HepG2 (cell line): ENCODE results near the gene GAREM1. TPM values are rescaled to one million over a fixed set of nuclear protein-coding genes. Genes with fewer than 3 reads are reported as not detected.

ENCODE experiments used
- ATAC-seq: fragments of 200-7000 bp; cut with Tn5 transposase; 3 replicates; pipeline ENCODE4 v1.9.1; 2020; ENCODE audit warnings: mild to moderate bottlenecking, moderate library complexity
- BruUV-seq: library from RNA; stranded (reverse); fragments of 400-500 nt; replicated peaks from 2 replicates; lab custom pipeline; 2021; lab: Mats Ljungman, UMichigan
- CTCF ChIA-PET: fragments of 300-600 bp; formaldehyde crosslinking; extraction: SDS; loops from one replicate; lab custom pipeline; 2021; ENCODE audit warnings: low total read pairs, inconsistent platforms, low intra/inter-chr PET ratio; lab: Yijun Ruan, JAX
- POLR2A ChIA-PET: fragments of 350-600 bp; sonication (Branson Sonifier 250); formaldehyde crosslinking; loops from one replicate; lab custom pipeline; 2020; ENCODE audit warnings: antibody characterized with exemption, inconsistent platforms; lab: Yijun Ruan, JAX
- DNase-seq: peaks from one replicate; pipeline ENCODE4 v3.0.0-alpha.2; 2015; ENCODE audit warnings: low spot score
- FAIRE-seq: peaks from 3 replicates; lab custom pipeline; 2011; peaks lifted over from hg19 to GRCh38; lab: Jason Lieb, UNC
- H2AFZ ChIP-seq: one replicate; pipeline ENCODE4 v1.6.1; 2011; ENCODE audit warnings: low read length, inconsistent platforms
- H3K27ac ChIP-seq: fragments of 300-600 bp; 3 replicates; pipeline ENCODE4 v1.8.0; 2011; ENCODE audit warnings: mixed run types, mild to moderate bottlenecking, mixed read lengths, low read length, inconsistent platforms; ENCODE audit not compliant: insufficient read depth; ENCODE audit errors: extremely low read length
- H3K27me3 ChIP-seq, 2 experiments: fragments of 200-600 bp in 1 of 2; 2 replicates in 1 of 2; 3 replicates in 1 of 2; pipeline versions ENCODE4 v1.6.0 to v1.8.0; 2011; ENCODE audit warnings: low read length in 2 of 2, mild to moderate bottlenecking in 2 of 2, moderate library complexity in 2 of 2, inconsistent platforms in 1 of 2; ENCODE audit not compliant: insufficient read depth in 2 of 2, control insufficient read depth in 1 of 2
- H3K36me3 ChIP-seq, 2 experiments: fragments of 200-600 bp in 1 of 2; replicated peaks in 1 of 2; 2 replicates in 1 of 2; 3 replicates in 1 of 2; pipeline versions ENCODE4 v1.5.1 to v1.8.0; 2011; ENCODE audit warnings: low read length in 2 of 2, inconsistent platforms in 1 of 2; ENCODE audit not compliant: insufficient read depth in 2 of 2, control insufficient read depth in 1 of 2
- H3K4me1 ChIP-seq: 2 replicates; pipeline ENCODE4 v1.5.1; 2012; ENCODE audit warnings: low read length, inconsistent platforms; ENCODE audit not compliant: insufficient read depth
- H3K4me2 ChIP-seq: 2 replicates; pipeline ENCODE4 v1.6.0; 2011; ENCODE audit warnings: low read depth, low read length, inconsistent platforms
- H3K4me3 ChIP-seq, 3 experiments: fragments of 200-600 bp in 1 of 3; sonication (generic), shearing (Covaris generic) in 1 of 3; replicated peaks in 1 of 3; 2 replicates each; pipeline ENCODE4 v1.5.1; 2011 to 2016; ENCODE audit warnings: low read length in 3 of 3, inconsistent platforms in 2 of 3, low read depth in 2 of 3, mild to moderate bottlenecking in 2 of 3, control low read depth in 1 of 3, mixed read lengths in 1 of 3; ENCODE audit not compliant: insufficient read depth in 1 of 3
- H3K79me2 ChIP-seq: one replicate; pipeline ENCODE4 v1.6.1; 2011; ENCODE audit warnings: low read length, inconsistent platforms; ENCODE audit not compliant: insufficient read depth
- H3K9ac ChIP-seq: 2 replicates; pipeline ENCODE4 v1.6.0; 2011; ENCODE audit warnings: mild to moderate bottlenecking, low read depth, low read length, inconsistent platforms; ENCODE audit not compliant: insufficient read depth
- H3K9me3 ChIP-seq: 2 replicates; pipeline ENCODE4 v1.5.1; 2012; ENCODE audit warnings: mild to moderate bottlenecking, low read length
- H4K20me1 ChIP-seq: 2 replicates; pipeline ENCODE4 v1.6.0; 2011; ENCODE audit warnings: inconsistent platforms, mild to moderate bottlenecking, low read length, moderate library complexity; ENCODE audit not compliant: insufficient read depth
- HNF4G ChIP-seq, 2 experiments: sonication (generic) in 1 of 2; formaldehyde crosslinking in 1 of 2; IDR thresholded peaks; 2 replicates each; pipeline versions ENCODE4 v1.4.0 to v1.6.1; 2011 to 2020; ENCODE audit warnings: borderline replicate concordance in 2 of 2, low read depth in 2 of 2, mild to moderate bottlenecking in 2 of 2, low read length in 1 of 2, missing genetic modification reagents in 1 of 2, moderate library complexity in 1 of 2
- MAF1 ChIP-seq: sonication (generic); formaldehyde crosslinking; IDR thresholded peaks from 2 replicates; pipeline ENCODE4 v1.5.0; 2020; ENCODE audit warnings: missing genetic modification reagents, borderline replicate concordance
- MED1 ChIP-seq: sonication (generic); formaldehyde crosslinking; IDR thresholded peaks from 2 replicates; pipeline ENCODE4 v1.4.0; 2020; ENCODE audit warnings: missing genetic modification reagents
- MXI1 ChIP-seq: IDR thresholded peaks from 3 replicates; pipeline ENCODE4 v1.6.1; 2012; ENCODE audit warnings: low read depth, low read length, inconsistent platforms, borderline replicate concordance
- NFE2 ChIP-seq: sonication (generic); formaldehyde crosslinking; IDR thresholded peaks from 2 replicates; pipeline ENCODE4 v1.4.0; 2020; ENCODE audit warnings: missing genetic modification reagents
- ZNF282 ChIP-seq: fragments of 450-650 bp; IDR thresholded peaks from 2 replicates; pipeline ENCODE4 v1.6.1; 2018; ENCODE audit not compliant: partially characterized antibody
- ZNF558 ChIP-seq: sonication (generic); formaldehyde crosslinking; IDR thresholded peaks from 2 replicates; pipeline ENCODE4 v1.9.0; 2022; ENCODE audit warnings: mild to moderate bottlenecking, missing genetic modification reagents, borderline replicate concordance
- WGBS: methylation state at CpG from one replicate; pipeline ENCODE4 v1.1.6; 2017; ENCODE audit warnings: low lambda C conversion rate; 5-methylcytosine and 5-hydroxymethylcytosine counted together
- in situ Hi-C: cut with HindIII; loops from 2 replicates; pipeline ENCODE4 v1.10.0; 2017; ENCODE audit warnings: low pct_unique_long_range_greater_than_20kb; ENCODE audit not compliant: extremely low pct_ligation_motif_present
- intact Hi-C: fragments of 100-400 bp; cut with micrococcal nuclease; formaldehyde crosslinking; loops from one replicate; pipeline ENCODE4 v1.10.0; 2022; ENCODE audit not compliant: unreplicated experiment
- polyA plus RNA-seq, 8 experiments: library from polyadenylated mRNA; depleted of rRNA in 3 of 8; stranded (reverse) in 7 of 8; unstranded in 1 of 8; fragments of >200 nt; fragmentation: Illumina TruSeq in 4 of 8; extraction: Trizol in 4 of 8; gene quantifications; 2 replicates each; pipeline versions ENCODE4 v1.2.1 to v1.2.3, GENCODE V29; 2011 to 2016; ENCODE audit warnings: low read depth in 4 of 8, missing spikeins in 1 of 8, mixed read lengths in 1 of 8; ENCODE audit not compliant: insufficient read depth in 1 of 8
- total RNA-seq, 5 experiments: library from RNA; depleted of rRNA; stranded (reverse); fragments of >200 nt; fragmentation: Illumina TruSeq; extraction: Trizol; gene quantifications; 2 replicates each; pipeline ENCODE4 v1.2.3, GENCODE V29; 2016; ENCODE audit warnings: low read depth in 1 of 5
- TF ChIP-seq, protein P1 (sequence below): sonication (generic); formaldehyde crosslinking; IDR thresholded peaks from 2 replicates; pipeline ENCODE4 v1.5.1; 2020; ENCODE audit warnings: missing genetic modification reagents, mild to moderate bottlenecking, borderline replicate concordance
- TF ChIP-seq, protein P2 (sequence below): sonication (generic); formaldehyde crosslinking; IDR thresholded peaks from 2 replicates; pipeline ENCODE4 v1.5.1; 2020; ENCODE audit warnings: mild to moderate bottlenecking, missing genetic modification reagents, moderate library complexity

Gene GAREM1
- total and polyA plus RNA-seq, 2 of the 13 experiments (the other 11 are each of a cell fraction or from before 2014, with no cell fraction given) = 2.5 to 2.9 TPM

DNA sequence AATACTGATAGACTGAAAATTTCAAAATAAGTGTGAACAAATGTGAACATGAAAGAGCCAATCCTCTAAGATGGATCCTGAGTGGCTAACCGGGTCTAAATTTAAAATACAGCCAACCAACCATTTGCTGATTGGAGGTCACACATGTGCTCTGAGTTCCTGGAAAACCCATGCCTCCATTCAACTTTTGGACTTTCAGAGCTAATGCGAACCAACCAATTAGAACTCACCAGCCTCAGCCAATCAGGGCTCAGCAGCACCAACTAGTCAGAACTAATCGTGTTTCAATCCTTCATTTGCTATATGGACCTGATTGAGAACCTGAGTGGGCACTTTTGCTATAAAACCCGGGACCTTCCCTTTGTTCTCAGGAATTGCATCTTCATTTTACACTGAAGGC is 169.3 kb downstream of the GAREM1 start:
- H3K36me3 ChIP-seq = no peaks in the 10 kb centered on the region
- H3K27ac ChIP-seq = no peak overlapping the region
- POLR2A ChIA-PET = no interaction called here
- H4K20me1 ChIP-seq = no peaks in the 10 kb centered on the region
- no peaks in the 10 kb centered on the region for H3K9me3 ChIP-seq
- H2AFZ ChIP-seq = no peak overlapping the region
- H3K4me3 ChIP-seq = no peak overlapping the region
- no peak overlapping the region for H3K4me2 ChIP-seq
- H3K27me3 ChIP-seq = no peaks in the 10 kb centered on the region
- ATAC-seq (no peak), FAIRE-seq (no peak), DNase-seq (no peak)
- no peaks in the 10 kb centered on the region for H3K79me2 ChIP-seq
- BruUV-seq = no TSS peak
- CTCF ChIA-PET = no interaction called here
- intact Hi-C loops = no loop called here
- in situ Hi-C loops = no loop called here
- no peak for TF ChIP-seq MED1 (CRISPR knock-in tag)
- TF ChIP-seq, protein P1, sequence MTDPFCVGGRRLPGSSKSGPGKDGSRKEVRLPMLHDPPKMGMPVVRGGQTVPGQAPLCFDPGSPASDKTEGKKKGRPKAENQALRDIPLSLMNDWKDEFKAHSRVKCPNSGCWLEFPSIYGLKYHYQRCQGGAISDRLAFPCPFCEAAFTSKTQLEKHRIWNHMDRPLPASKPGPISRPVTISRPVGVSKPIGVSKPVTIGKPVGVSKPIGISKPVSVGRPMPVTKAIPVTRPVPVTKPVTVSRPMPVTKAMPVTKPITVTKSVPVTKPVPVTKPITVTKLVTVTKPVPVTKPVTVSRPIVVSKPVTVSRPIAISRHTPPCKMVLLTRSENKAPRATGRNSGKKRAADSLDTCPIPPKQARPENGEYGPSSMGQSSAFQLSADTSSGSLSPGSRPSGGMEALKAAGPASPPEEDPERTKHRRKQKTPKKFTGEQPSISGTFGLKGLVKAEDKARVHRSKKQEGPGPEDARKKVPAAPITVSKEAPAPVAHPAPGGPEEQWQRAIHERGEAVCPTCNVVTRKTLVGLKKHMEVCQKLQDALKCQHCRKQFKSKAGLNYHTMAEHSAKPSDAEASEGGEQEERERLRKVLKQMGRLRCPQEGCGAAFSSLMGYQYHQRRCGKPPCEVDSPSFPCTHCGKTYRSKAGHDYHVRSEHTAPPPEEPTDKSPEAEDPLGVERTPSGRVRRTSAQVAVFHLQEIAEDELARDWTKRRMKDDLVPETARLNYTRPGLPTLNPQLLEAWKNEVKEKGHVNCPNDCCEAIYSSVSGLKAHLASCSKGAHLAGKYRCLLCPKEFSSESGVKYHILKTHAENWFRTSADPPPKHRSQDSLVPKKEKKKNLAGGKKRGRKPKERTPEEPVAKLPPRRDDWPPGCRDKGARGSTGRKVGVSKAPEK (CRISPR knock-in tag) = no peak
- no peak for TF ChIP-seq ZNF558
- no peak for TF ChIP-seq HNF4G (IDR thresholded peaks at IDR 0.05; ENCODE audit: borderline replicate concordance, low read depth, low read length)
- no peak for TF ChIP-seq HNF4G (CRISPR knock-in tag; IDR thresholded peaks at IDR 0.05; ENCODE audit: borderline replicate concordance, low read depth)
- no peak for TF ChIP-seq ZNF282
- peaks cover 10% of the 10 kb centered on the region for H3K4me1 ChIP-seq
- no peak overlapping the region for H3K9ac ChIP-seq
- 77% methylated on average over 4 of the region's 4 CpGs for WGBS

DNA sequence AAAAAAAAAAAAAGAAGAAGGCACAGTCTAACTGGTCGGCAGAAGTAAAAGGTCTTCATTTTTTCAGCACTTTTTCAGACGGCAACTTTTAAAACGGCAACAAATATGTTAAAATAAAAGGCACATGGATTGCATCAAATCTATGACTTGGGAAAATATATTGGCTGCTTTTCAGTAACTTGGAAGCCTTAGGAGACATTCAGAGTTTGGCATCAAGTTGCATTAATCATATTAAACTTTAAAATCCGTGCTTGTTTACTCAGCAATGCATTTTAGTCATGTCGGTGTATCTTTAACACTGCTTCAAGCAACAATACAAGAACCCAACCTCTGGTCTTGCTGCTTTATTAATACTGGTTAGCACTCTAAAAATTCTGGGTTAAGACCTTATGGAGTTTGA is 169.8 kb downstream of the GAREM1 start:
- no peak for DNase-seq
- POLR2A ChIA-PET = no interaction called here

More for the DNA sequence above, 169.8 kb downstream of the GAREM1 start:
- H3K79me2 ChIP-seq = no peaks in the 10 kb centered on the region
- no peak overlapping the region for H2AFZ ChIP-seq
- H4K20me1 ChIP-seq = no peaks in the 10 kb centered on the region
- CTCF ChIA-PET = no interaction called here
- intact Hi-C loops = no loop called here
- FAIRE-seq = no peak
- H3K9ac ChIP-seq = no peak overlapping the region
- in situ Hi-C loops = no loop called here
- H3K36me3 ChIP-seq = no peaks in the 10 kb centered on the region
- no peaks in the 10 kb centered on the region for H3K9me3 ChIP-seq
- WGBS = 93% methylated on average over 5 of the region's 5 CpGs
- TF ChIP-seq MAF1 (no peak), MXI1 (no peak), NFE2 (CRISPR knock-in tag) (no peak)
- TF ChIP-seq, protein P2, sequence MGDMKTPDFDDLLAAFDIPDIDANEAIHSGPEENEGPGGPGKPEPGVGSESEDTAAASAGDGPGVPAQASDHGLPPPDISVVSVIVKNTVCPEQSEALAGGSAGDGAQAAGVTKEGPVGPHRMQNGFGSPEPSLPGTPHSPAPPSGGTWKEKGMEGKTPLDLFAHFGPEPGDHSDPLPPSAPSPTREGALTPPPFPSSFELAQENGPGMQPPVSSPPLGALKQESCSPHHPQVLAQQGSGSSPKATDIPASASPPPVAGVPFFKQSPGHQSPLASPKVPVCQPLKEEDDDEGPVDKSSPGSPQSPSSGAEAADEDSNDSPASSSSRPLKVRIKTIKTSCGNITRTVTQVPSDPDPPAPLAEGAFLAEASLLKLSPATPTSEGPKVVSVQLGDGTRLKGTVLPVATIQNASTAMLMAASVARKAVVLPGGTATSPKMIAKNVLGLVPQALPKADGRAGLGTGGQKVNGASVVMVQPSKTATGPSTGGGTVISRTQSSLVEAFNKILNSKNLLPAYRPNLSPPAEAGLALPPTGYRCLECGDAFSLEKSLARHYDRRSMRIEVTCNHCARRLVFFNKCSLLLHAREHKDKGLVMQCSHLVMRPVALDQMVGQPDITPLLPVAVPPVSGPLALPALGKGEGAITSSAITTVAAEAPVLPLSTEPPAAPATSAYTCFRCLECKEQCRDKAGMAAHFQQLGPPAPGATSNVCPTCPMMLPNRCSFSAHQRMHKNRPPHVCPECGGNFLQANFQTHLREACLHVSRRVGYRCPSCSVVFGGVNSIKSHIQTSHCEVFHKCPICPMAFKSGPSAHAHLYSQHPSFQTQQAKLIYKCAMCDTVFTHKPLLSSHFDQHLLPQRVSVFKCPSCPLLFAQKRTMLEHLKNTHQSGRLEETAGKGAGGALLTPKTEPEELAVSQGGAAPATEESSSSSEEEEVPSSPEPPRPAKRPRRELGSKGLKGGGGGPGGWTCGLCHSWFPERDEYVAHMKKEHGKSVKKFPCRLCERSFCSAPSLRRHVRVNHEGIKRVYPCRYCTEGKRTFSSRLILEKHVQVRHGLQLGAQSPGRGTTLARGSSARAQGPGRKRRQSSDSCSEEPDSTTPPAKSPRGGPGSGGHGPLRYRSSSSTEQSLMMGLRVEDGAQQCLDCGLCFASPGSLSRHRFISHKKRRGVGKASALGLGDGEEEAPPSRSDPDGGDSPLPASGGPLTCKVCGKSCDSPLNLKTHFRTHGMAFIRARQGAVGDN (CRISPR knock-in tag) = no peak
- peaks cover 10% of the 10 kb centered on the region for H3K4me1 ChIP-seq
- H3K27ac ChIP-seq = no peak overlapping the region
- no peaks in the 10 kb centered on the region for H3K27me3 ChIP-seq
- H3K4me3 ChIP-seq = no peak overlapping the region
- ATAC-seq = no peak
- no peak overlapping the region for H3K4me2 ChIP-seq
- BruUV-seq = no TSS peak
